Middle frontal gyrus (tissue), 1 donor: ENCODE measurements around the gene CCDC50.

Source experiments
- DNase-seq: peaks from one replicate; pipeline ENCODE4 v3.0.0-alpha.2; 2015; ENCODE audit warnings: low spot score; ENCODE audit errors: extremely low spot score

CCDC50 gene, protein sequence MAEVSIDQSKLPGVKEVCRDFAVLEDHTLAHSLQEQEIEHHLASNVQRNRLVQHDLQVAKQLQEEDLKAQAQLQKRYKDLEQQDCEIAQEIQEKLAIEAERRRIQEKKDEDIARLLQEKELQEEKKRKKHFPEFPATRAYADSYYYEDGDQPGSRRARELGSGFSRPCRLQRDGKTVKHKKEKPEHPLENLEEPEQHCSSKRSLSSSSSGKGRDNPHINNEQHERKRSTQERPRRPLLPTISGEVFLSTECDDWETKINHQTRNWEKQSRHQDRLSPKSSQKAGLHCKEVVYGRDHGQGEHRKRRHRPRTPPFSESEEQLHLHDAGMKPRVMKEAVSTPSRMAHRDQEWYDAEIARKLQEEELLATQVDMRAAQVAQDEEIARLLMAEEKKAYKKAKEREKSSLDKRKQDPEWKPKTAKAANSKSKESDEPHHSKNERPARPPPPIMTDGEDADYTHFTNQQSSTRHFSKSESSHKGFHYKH

DNA sequence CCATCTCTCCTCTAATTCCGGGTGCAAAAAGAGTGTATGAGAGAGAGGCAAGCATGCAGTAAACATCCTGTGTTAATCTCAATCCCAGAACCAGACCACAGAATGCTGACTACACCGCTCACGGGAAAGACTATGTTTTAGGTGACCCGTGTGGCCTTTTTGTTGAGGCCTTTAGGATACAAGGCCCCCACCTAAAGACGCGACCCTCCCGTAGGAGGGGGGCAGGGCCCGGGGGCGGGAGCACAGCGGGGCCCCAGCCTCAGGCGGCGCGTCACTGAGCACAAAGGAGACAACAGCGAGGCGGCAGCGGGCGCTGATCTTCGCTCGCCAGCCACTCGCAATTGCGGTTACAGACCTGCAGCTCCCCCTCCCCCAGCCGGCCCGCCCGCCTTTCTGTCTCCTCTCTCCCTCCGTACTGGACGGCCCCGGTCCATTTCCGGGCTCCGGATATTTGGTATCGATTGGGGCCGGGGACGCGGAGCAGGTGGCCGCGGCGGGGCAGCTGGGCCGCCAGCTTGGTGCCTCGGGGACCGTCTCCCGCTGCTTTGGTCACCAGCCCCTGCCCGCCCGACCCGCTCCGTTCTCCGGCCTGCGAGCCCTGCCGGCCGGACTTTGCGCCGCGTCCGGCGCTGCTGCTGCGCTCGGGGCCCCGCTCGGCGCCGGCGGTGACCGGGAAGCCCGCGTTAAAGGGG is at the start of gene CCDC50:
CCDC50 (plus strand) TSS at position 433 of the 692 bp plus-strand sequence. CDS start 281 bp downstream, outside the sequence.
- no peak for DNase-seq

DNA sequence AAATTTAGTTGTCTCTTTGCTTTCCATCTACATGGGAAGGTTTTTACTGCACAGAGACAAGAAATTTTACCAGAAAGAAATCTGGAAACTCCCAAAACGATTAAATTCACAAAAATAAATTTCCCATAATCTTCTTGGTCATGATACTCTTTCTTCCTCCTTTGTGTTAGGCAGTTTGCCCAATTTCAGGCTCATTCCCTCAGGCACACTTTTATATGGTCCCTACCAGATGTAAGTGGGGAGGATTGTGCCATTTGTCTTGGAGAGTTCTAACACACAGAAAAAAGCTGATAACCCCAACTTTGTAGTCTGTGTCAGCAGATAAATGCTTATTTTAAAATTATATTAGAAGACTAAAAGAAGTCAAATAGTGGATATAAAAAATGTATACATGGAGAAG is 49.1 kb upstream of the CCDC50 start:
- DNase-seq: no peak

DNA sequence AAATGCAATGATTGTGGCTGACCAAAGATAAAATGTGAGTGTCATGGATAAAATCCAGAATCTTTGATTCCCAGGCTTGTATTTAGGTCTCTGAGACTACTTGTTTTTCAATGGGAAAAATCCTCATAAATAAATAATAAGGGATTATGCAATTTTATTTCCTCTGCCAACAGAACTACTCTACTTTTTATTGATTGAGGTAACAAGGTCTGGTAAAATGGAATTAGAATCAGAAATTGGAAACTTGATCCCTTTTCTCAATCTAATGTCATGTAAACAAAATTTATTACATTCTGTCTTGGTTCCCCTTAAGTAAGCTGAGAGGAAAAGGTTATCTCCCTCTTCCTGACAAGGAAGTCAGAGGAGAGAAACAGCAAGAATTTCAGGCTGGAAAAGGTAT is 48.3 kb upstream of the CCDC50 start:
- no peak for DNase-seq

DNA sequence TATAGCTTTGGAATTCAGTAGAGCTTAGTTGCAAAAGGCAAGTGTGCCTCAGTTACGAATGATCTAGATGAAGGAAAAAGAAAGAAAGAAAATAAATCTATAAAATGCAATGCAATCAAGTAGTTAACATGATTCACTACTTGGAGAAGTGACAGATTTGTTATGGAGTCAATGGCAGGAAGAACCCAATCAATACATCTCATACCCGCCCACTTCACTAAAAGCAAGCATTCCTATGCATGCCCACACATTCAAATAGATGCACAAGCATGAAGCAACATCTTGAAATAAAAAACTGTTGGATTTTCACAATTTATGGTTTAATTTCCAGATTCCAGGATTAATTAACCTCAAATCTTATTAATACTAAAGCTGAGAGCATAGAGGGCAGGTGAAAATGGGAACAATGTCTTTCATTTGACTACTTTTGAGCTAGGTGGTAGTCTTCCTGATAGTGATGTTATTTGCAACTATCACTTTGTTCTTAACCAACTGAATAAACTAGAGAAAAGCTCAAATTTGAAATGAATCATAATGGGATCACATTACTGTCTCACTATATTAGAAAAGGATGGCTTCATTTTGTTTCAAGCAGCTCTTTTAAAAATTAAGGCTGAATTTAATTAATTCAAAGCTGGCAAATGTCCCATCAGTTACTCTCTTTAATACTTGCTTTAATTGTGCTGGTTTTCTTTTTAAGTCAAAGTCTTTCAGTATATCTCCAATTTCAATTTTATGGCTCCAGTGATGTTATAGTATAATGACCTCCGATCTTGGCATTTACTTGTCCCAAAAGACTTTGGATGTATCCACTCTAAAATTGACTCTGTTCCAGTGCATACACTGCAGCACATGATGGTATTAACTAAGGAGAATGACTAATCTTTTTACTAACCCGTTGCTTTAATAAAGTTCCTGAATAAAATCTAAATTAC is 46.7 kb upstream of the CCDC50 start:
- no peak for DNase-seq

DNA sequence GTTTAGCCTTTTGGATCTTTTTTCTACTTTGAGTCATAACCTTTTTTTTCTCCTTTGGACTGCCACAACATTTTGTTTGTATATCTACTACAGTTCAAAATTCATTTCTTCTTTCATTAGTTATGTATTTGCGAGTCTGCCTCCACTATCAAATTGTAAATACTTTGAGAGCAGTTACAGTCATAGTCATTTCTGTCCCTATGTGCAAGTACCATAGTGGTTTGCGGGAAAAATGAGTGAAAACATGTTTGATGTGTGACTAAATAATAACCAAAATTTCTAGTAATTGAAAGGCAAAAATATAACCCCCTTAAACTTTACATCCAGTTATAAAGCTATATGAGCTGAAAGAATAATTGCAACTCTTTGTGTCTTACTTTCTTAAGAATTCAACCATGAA is 45.8 kb upstream of the CCDC50 start:
- DNase-seq: no peak

DNA sequence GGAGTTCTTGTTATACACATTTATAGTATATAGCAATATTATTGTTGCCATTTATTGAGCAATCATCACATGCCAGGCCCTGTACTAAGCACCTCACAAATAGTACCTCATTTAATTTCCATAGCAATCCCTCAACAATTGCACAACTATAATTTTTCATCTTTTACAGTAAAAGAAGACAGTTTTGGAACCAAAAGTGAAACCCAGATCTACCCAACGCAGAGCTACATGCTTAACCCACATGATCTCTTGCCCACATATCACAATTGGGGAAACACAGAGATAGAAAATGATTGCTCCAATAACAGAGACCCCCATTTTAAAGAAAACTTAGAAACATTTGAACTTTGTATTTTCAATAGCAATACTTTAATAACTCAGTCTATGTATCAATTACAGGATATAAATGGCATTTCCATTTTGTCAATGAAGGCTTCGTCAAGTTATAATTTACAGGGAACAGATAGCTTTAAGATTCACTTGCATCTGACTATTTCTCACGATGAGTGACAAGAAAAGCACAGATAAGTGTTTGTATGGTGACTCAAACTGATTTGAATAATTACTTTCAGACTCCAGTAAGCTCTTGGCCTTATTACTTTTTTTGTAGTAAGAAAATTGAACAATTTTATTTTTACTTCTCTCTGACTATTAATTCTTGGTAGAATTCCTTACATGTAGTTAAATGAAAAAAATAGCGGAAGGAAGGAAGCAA is 38.7 kb upstream of the CCDC50 start:
- no peak for DNase-seq

DNA sequence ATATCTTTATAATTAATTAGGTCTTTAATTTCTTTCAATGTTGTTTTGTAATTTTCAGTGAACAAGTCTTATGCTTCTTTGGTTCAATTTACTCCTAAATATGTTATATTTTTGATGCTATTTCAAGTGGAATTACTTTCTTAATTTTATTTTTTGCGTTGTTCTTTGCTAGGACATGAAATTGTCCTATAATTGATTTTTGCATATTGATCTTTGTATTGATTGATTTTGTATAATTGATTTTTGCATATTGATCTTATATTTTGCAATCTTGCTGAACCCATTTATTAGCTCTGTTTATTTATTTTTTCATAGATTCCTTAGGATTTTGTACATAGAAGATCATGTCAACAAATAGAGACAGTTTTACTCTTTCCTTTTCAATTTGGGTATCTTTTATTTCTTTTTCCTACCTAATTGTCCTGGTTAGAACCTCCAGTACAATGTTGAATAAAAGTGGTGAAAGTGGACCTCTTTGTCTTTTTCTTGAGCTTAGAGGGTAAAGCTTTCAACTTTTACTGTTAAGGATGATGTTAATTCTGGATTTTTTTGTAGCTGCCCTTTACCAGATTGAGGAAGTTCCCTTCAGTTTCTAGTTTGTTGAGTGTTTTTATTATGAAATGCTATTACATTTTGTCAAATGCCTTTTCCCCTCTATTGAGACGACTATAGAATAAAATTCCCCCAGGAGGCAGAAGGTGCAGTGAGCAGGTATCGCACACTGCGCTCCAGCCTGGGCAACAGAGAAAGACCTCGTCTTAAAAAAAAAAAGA is 36.8 kb upstream of the CCDC50 start:
- DNase-seq: no peak

DNA sequence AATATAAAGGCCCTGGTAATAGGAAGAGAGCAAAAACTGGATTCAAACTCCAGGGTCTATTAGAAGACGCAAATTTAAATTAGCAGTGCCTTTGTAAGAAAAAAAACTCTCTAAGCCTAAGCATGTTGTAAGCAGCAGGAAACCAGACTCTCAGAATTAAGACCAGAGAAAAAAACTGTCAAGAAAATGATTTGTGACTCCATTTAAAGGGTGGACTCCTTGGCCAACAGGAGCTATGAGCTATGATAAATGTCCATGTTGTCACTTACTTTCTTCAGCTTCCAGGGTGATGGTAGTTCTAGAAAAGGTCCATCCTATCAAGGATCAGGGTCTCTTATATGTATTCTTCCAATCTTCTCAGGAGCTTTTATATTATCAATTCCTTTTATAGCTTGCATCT is 34.9 kb upstream of the CCDC50 start:
- DNase-seq: no peak

DNA sequence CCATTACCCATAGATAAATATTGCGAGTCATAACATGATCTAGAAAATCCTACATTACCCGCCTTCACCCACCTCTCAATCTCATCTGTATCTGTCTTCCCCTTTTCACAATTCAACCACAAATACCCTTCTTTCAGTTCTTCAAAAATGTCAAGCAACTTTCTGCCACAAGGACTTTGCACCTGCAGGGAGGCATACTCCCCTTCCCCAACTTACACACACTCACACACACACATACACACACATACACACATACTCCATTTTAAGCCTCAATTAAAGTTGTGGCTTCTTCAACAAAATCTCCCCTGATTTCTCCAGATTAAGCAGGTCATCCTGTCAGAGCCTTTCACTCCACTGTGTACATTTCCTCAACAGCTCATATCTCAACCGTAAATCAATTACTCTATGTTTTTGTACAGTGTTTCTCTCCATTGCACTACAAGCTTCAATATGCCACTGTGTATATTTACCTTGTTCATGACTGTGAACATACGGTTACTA is 33.1 kb upstream of the CCDC50 start:
- no peak for DNase-seq

DNA sequence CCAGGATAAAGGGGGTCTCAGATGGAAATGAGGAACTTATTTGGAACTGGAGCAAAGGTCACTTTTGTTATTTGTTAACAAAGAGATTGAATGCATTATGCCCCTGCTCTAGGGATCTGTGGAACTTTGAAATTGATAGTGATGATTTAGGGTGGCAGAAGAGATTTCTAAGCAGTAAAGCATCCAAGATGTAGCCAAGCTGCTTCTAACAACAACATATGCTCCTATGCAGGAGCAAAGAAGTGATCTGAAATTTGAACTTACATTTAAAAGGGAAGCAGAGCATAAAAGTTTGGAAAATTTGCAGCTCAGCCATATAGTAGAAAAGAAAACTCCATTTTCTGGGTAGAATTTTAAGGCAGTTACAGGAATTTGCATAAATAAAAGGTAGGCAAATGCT is 30.3 kb upstream of the CCDC50 start:
- DNase-seq: no peak

DNA sequence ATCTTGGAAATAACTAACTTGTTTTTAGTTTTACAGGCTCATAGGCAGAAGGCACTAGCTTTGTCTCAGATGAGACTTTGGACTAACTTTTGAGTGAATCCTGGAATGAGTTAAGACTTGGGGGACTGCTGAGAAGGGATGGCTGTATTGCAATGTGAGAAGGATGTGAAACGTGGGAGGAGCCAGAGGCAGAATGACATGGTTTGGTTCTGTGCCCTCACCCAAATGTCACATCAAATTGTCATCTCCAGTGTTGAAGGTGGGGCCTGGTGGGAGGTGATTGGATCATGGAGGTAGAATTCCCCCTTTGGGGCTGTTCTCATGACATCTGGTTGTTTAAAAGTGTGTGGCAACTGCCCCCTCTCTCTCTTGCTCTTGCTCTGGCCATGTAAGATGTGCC is 28.8 kb upstream of the CCDC50 start:
- DNase-seq: no peak

DNA sequence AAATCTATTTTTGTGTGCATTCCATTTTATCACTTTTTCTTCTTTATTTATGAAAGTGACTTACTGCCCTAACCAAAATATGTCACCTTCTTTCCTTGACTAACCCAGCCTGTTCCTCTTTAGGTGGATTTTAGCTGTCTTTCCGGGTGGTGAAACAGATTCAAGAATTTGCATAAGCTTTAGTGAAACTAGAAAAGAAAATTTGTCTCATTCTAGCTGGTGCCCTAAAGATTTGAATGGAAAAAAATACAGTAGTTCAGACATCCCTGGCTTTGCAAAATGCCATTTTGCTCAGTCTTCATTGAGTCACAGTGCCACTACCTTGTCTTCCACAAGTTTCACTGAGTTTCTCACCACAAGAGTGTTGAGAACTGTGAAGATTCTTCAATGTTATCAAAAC is 28.2 kb upstream of the CCDC50 start:
- no peak for DNase-seq

DNA sequence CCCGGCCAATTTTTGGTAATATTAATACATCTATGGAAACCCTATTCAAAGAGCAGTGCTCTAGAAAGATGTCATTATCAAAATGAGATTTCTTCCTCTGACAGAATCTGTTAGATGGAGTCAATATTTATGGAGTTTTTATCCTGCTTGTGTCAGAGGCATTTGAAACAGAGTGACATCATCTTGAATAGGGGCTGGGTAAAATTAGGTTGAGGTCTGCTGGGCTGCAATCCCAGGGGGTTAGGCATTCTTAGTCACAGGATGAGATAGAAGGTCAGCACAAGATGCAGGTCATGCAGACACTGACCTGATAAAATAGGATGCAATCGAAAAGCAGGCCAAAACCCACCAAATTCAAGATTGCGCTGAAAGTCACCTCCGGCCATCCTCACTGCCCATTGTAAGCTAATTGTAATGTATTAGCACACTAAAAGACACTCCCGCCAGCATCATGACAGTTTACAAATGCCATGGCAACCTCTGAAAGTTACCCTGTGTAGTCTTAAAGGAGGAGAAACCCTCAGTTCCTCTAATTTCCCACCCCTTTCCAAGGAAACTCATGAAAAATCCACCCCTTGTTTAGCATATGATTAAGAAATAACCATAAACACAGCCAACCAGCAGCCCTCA is 27.3 kb upstream of the CCDC50 start:
- DNase-seq: no peak

DNA sequence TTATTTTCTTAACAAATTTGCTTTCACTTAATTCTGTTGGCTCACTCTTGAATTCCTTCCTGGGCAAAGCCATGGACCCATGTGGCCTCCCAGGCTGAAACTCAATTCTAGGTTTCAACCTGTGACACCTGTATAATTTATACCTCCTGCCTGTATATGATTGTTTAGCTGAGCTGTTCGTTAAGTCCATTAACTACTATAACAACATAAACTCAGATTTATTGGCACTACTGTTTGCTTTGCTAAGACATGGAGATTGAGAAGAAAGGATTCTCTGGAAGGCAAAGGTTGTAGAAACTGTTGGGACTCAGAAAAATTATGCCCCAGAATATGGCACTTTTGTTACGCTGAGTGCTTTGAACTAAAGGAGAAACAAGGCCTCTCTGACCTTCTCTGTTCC is 26.7 kb upstream of the CCDC50 start:
- no peak for DNase-seq

DNA sequence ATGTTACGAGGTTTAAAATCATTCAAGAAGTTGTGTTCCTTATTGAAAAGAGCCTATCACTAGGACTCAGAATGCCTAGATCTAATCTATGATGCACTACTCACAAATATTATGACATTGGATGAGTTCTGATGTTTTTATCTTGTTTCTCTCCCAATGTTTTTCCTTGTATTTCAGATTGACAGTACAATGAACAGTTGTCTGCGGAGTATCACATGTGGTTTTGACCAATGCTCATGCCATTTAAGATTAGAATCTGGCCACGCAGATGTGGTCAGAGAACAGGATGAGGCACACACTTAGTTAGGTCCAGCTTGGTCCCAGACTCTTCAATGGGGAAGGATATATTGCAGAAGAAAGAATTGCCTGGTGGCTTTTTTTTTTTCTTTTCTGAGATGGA is 25.6 kb upstream of the CCDC50 start:
- no peak for DNase-seq

DNA sequence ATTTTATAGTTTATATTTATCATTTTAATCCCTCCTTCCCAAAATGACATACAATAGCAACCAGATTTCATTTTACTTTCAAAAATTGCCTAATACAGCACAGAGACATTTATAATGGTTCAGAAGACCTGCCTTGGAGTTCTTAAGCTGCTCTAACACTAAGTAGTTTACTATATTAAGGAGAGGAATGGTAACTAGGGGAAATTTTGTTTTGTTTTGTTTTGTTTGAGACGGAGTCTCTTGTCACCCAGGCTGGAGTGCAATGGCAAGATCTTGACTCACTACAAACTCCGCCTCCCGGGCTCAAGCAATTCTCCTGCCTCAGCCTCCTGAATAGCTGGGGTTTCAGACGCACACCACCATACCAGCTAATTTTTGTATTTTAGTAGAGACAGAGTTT is 22.8 kb upstream of the CCDC50 start:
- no peak for DNase-seq

DNA sequence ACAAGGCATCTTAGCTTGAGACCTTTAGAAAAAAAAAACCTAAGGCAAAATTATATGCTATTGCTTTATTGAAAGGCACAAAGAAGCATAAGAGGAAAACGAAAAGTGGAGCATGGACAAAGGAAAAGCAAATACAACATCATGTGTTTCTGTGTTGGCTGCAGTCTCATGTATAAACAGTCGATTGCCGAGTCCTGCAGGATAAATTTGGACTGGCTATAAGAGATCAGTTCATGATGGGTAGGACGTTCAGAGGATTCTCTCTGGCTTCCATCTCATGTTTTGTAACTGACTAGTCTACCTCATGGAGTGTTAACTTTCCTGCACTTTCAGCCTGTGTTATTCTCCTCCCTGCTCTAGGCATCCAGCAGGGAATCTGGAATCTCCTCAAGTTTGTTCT is 21.9 kb upstream of the CCDC50 start:
- no peak for DNase-seq

DNA sequence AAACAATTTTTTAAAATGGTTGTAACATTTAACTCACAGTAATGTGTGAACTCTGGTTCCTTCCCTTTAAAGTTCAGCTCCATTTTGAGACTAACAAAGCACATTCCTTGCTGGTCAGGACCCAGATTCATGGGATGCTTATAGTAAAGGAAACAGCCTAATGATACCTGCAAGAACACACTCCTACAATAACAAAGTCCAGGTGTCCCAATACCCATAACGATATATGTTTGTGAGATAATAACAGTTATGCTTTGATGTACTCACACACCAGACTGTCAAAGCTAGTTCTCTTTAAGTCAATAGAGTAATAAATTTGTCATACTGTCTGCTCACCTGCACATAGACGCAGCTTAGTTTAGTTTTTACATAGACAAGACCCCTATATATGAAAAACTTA is 15.9 kb upstream of the CCDC50 start:
- DNase-seq: no peak

DNA sequence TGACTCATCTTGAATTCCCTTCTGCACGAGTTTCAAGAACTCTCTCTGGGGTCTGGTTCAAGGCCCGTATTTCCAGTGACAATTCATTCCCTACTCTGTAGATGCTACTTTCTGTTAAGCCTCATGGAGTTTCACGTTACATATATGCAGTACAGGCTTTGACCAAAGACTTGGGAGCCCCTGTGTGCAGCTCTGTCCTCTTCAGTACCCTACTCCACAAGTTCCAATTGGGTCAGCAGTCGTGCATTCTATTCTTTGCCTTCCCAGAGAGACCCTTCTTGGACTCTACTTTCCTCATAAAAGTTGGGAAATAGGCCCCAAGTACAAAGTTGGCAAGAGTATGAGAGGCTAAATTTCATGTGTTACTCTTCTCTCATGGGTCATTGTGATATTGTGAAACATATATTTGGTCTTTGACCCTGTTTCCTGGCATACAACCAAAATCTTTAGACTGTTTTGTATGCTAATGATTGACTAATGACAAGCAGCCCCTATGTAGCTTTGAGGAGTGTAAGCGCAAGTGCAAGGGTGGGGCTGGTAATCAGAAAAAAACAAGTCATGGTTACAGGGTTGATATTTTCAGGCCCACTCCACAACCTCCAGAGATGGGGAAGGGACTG is 15.0 kb upstream of the CCDC50 start:
- no peak for DNase-seq
